Epithelial cell of esophagus (primary cell): ENCODE measurements around the gene FDXACB1.

Experiments used
- DNase-seq: peaks from one replicate; pipeline ENCODE4 v3.0.0; 2010; ENCODE audit warnings: low read depth
- H3K4me3 ChIP-seq: 2 replicates; pipeline ENCODE4 v1.5.1; 2011; ENCODE audit warnings: mild to moderate bottlenecking, low read length, control low read depth
- TF ChIP-seq, protein P1 (sequence below): IDR thresholded peaks from 2 replicates; pipeline ENCODE4 v1.5.1; 2011; ENCODE audit warnings: low read depth, mild to moderate bottlenecking, low read length, control low read depth, inconsistent platforms; ENCODE audit not compliant: insufficient read depth; ENCODE audit errors: missing control alignments

The FDXACB1 gene

DNA sequence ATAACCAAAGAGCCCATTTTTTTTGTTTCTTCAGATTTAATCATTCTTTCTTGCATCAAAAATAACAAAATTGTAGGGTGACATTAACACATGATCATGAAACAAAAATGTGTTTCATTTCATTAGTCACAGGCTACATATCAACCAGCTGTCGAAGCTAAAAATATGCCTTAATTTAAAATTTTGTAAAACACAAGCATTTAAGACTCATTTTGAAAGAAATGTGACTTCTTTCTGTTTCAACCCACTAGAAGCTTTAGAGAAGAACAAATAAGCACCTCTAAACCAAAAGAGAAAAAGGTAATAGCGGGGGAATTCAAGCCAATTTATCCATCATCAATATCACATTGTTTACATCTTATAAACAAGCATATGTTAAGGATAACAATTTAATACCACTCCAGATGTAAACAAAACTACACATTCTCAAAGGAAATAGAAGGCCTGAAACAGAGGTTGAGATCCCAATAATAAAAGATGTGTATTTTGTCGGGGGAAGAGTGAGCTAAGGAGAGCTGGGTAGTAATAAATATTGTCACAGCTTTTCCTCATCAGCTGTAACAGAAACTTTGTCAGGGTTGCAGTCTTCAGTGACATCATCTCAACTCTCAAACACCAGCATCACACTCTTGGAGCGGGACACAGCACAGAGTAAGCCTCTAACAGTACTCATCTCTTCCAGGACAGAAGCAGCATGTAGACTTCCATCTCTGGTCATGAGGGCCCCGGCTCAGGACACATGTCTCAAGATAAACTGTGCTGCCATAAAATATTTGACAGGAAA lies 49.6 kb downstream of the FDXACB1 start:
- H3K4me3 ChIP-seq, result no peak overlapping the region
- no peak for DNase-seq
- TF ChIP-seq, protein P1, sequence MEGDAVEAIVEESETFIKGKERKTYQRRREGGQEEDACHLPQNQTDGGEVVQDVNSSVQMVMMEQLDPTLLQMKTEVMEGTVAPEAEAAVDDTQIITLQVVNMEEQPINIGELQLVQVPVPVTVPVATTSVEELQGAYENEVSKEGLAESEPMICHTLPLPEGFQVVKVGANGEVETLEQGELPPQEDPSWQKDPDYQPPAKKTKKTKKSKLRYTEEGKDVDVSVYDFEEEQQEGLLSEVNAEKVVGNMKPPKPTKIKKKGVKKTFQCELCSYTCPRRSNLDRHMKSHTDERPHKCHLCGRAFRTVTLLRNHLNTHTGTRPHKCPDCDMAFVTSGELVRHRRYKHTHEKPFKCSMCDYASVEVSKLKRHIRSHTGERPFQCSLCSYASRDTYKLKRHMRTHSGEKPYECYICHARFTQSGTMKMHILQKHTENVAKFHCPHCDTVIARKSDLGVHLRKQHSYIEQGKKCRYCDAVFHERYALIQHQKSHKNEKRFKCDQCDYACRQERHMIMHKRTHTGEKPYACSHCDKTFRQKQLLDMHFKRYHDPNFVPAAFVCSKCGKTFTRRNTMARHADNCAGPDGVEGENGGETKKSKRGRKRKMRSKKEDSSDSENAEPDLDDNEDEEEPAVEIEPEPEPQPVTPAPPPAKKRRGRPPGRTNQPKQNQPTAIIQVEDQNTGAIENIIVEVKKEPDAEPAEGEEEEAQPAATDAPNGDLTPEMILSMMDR, result no peak

DNA sequence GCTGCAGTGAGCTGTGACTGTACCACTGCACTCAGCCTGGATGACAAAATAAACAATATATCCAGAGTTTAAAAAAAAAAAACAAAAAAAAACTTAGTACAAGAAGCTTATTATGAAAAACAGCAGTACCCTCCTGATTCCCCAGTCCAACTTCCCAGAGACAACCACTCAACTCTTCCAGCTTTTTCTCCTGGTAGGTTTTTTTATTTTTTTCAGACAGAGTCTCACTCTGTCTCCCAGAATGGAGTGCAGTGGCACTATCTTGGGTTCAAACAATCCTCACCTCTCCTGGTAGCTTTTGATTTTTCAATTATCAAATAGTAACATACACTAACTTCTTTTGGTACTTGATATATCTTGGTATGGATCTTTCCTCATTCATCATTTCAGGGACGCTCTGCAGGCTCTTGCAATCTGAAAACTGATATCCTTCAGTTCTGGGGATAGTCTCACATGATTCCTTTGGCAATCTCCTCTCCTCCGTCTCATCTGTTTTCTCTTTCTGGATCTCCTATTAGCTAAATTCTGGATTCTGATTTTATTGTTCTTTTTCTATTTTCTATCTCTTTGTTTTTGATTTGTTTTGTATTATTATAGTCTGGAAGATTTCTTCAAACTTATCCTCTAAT lies 52.5 kb downstream of the FDXACB1 start:
- DNase-seq, result no peak
- H3K4me3 ChIP-seq, result no peak overlapping the region
- TF ChIP-seq, protein P1, result no peak
